A549 (cell line): ENCODE data around the gene RARG. TPM values are rescaled to one million over a fixed set of nuclear protein-coding genes. Genes with fewer than 3 reads are reported as not detected.
A peak's percentile ranks its signal among the peaks of the same experiment; 100 is the strongest.

Source experiments
- ATAC-seq, 2 experiments: fragments of 200-7000 bp in 1 of 2; fragments of >200 bp in 1 of 2; cut with Nextera tagmentation in 1 of 2; cut with Tn5 transposase in 1 of 2; 3 replicates each; pipeline versions ENCODE4 v1.8.0 to v1.9.1; 2018 to 2020; ENCODE audit warnings: mild to moderate bottlenecking in 1 of 2, moderate library complexity in 1 of 2
- CTCF ChIA-PET: fragments of 300-600 bp; sonication (Branson Sonifier 250); formaldehyde crosslinking; extraction: SDS; loops from one replicate; lab custom pipeline; 2021; ENCODE audit warnings: antibody characterized with exemption, inconsistent platforms; lab: Yijun Ruan, JAX
- POLR2A ChIA-PET: fragments of 350-600 bp; formaldehyde crosslinking; extraction: SDS; loops from one replicate; lab custom pipeline; 2021; ENCODE audit warnings: antibody characterized with exemption, inconsistent platforms; lab: Yijun Ruan, JAX
- DNase-seq, 2 experiments: peaks; one replicate each; pipeline versions ENCODE4 v3.0.0 to v3.0.0-alpha.2; 2011 to 2016; ENCODE audit warnings: low read depth in 1 of 2, low spot score in 1 of 2
- FAIRE-seq: peaks from 2 replicates; lab custom pipeline; 2011; peaks lifted over from hg19 to GRCh38; lab: Jason Lieb, UNC
- H3K27ac ChIP-seq, 2 experiments: fragments of >200 bp; sonication (Bioruptor Twin); formaldehyde crosslinking; 3 replicates each; pipeline ENCODE4 v1.5.1; 2016 to 2017
- H3K4me1 ChIP-seq: fragments of >200 bp; sonication (Bioruptor Twin); formaldehyde crosslinking; 3 replicates; pipeline ENCODE4 v1.6.1; 2016
- H3K4me2 ChIP-seq: fragments of >200 bp; sonication (Bioruptor Twin); formaldehyde crosslinking; 3 replicates; pipeline ENCODE4 v1.6.1; 2016
- H3K4me3 ChIP-seq: fragments of >200 bp; sonication (Bioruptor Twin); formaldehyde crosslinking; 3 replicates; pipeline ENCODE4 v1.5.1; 2016
- H3K9me3 ChIP-seq: fragments of >200 bp; sonication (Bioruptor Twin); formaldehyde crosslinking; 3 replicates; pipeline ENCODE4 v1.6.1; 2016
- ATOH8 ChIP-seq: fragments of 250-450 bp; sonication (Bioruptor Pico); IDR thresholded peaks from 2 replicates; pipeline ENCODE4 v1.5.0; 2020; ENCODE audit warnings: low read depth, mild to moderate bottlenecking, moderate library complexity
- CEBPB ChIP-seq, 2 experiments: fragments of >200 bp in 1 of 2; sonication (Bioruptor Twin) in 1 of 2; formaldehyde crosslinking in 1 of 2; IDR thresholded peaks; 2 replicates each; pipeline ENCODE4 v1.6.1; 2012 to 2016
- CHD2 ChIP-seq: fragments of 150-350 bp; IDR thresholded peaks from 2 replicates; pipeline ENCODE4 v1.6.1; 2014; ENCODE audit warnings: low read length; ENCODE audit not compliant: partially characterized antibody
- E2F6 ChIP-seq: IDR thresholded peaks from 2 replicates; pipeline ENCODE4 v1.6.1; 2012; ENCODE audit warnings: low read depth, borderline replicate concordance
- ELK1 ChIP-seq: fragments of 150-350 bp; IDR thresholded peaks from 2 replicates; pipeline ENCODE4 v1.6.1; 2014; ENCODE audit warnings: low read depth, mild to moderate bottlenecking, low read length
- HDAC2 ChIP-seq: fragments of 200-600 bp; sonication (generic); IDR thresholded peaks from 2 replicates; pipeline ENCODE4 v1.6.1; 2016
- HMGXB4 ChIP-seq: fragments of 250-450 bp; sonication (Bioruptor Pico); IDR thresholded peaks from 2 replicates; pipeline ENCODE4 v1.5.0; 2021; ENCODE audit warnings: mild to moderate bottlenecking, moderate library complexity, borderline replicate concordance
- HOXB13 ChIP-seq: fragments of 250-450 bp; sonication (Bioruptor Pico); IDR thresholded peaks from 2 replicates; pipeline ENCODE4 v1.5.0; 2020; ENCODE audit warnings: low read depth, mild to moderate bottlenecking, moderate library complexity
- MAFK ChIP-seq: fragments of 450-650 bp; IDR thresholded peaks from 2 replicates; pipeline ENCODE4 v1.6.1; 2014; ENCODE audit not compliant: partially characterized antibody
- MAX ChIP-seq: IDR thresholded peaks from 2 replicates; pipeline ENCODE4 v1.6.1; 2012
- NPAS2 ChIP-seq: fragments of 250-450 bp; sonication (Bioruptor Pico); IDR thresholded peaks from 2 replicates; pipeline ENCODE4 v1.8.0; 2022; ENCODE audit warnings: mild to moderate bottlenecking, moderate library complexity, borderline replicate concordance
- RAD21 ChIP-seq, 2 experiments: fragments of >200 bp in 1 of 2; sonication (Bioruptor Twin) in 1 of 2; formaldehyde crosslinking in 1 of 2; IDR thresholded peaks in 1 of 2; conservative IDR thresholded peaks in 1 of 2; 2 replicates in 1 of 2; 3 replicates in 1 of 2; pipeline ENCODE4 v1.6.1; 2012 to 2018; ENCODE audit warnings: inconsistent platforms in 1 of 2
- TFCP2L1 ChIP-seq: fragments of 250-450 bp; sonication (Bioruptor Pico); IDR thresholded peaks from 2 replicates; pipeline ENCODE4 v1.5.0; 2021; ENCODE audit warnings: mild to moderate bottlenecking
- USF2 ChIP-seq: fragments of 450-650 bp; IDR thresholded peaks from 2 replicates; pipeline ENCODE4 v1.6.1; 2014; ENCODE audit warnings: antibody characterized with exemption
- ZSCAN20 ChIP-seq: fragments of 250-450 bp; sonication (Bioruptor Pico); IDR thresholded peaks from 2 replicates; pipeline ENCODE4 v1.8.0; 2022; ENCODE audit warnings: mild to moderate bottlenecking, moderate library complexity
- WGBS: methylation state at CpG from one replicate; pipeline ENCODE4 v1.1.6; 2017; ENCODE audit errors: missing lambda C conversion rate; 5-methylcytosine and 5-hydroxymethylcytosine counted together
- polyA plus RNA-seq, 4 experiments: library from polyadenylated mRNA; depleted of rRNA in 3 of 4; stranded (reverse); fragments of >200 nt; fragmentation: RNase III in 1 of 4; extraction: RNeasy Plus Mini Kit Qiagen cat#74134 plus additional on column Dnase treatment in 1 of 4; gene quantifications; 2 replicates in 3 of 4; 3 replicates in 1 of 4; pipeline ENCODE4 v1.2.3, GENCODE V29; 2011 to 2017

Gene RARG
- polyA plus RNA-seq, 2 of the 4 experiments (the other 2 are of a cell fraction), result 15.6 to 17.2 TPM

- Histone ChIP-seq H3K4me1 (peaks cover 35% of the 10 kb centered on the region), H3K4me2 (peak overlapping the region; percentile 97), H3K4me3 (no peak overlapping the region), H3K9me3 (no peaks in the 10 kb centered on the region), H3K27ac (peak overlapping the region; percentile 14 to 98)
- FAIRE-seq (no peak), DNase-seq (peak in 1 of 2 experiments; percentile 52), ATAC-seq (no peak)
- ChIA-PET CTCF (interaction anchor here (0.9 to 33.2 kb wide), 9 partner anchors 17 to 104 kb away, joined by 3 to 1046 read pairs (median 103); partner anchors contain the start of genes AAAS, ESPL1, MYG1 and PFDN5), POLR2A (interaction anchor here (0.8 kb wide), 1 partner anchor 224 kb away, joined by 3 read pairs; no protein-coding TSS in a partner anchor)
- 67% methylated on average over 19 of the region's 19 CpGs for WGBS
- TF ChIP-seq HMGXB4 (CRISPR knock-in tag) (no peak), ZSCAN20 (no peak), E2F6 (no peak), CEBPB (IDR thresholded peaks at IDR 0.05) (peak; percentile 82 to 97), ATOH8 (CRISPR knock-in tag) (0 out of 2 replicates have a peak, but pooled peaks have one; percentile 24), USF2 (peak; percentile 10; the same call in 1 of the 2 replicates), MAX (peak; percentile 67), TFCP2L1 (no peak)
These were observed 14.7 kb downstream of the RARG start for GRCh38 chr12:53217051-53217930.

- WGBS, result 96% methylated on average over 8 of the region's 8 CpGs
- ChIA-PET POLR2A (no interaction called here), CTCF (interaction anchor here (0.7 to 33.2 kb wide), 11 partner anchors 9 to 137 kb away, joined by 3 to 1046 read pairs (median 103); partner anchors contain the start of genes AAAS, ESPL1, MYG1 and PFDN5)
- FAIRE-seq (no peak), DNase-seq (no peak), ATAC-seq (no peak)
- TF ChIP-seq NPAS2 (CRISPR knock-in tag), result no peak
- TF ChIP-seq HDAC2, result no peak
- no peak for TF ChIP-seq HOXB13 (CRISPR knock-in tag)
- no peak for TF ChIP-seq MAFK
- TF ChIP-seq CHD2, result no peak
- no peak for TF ChIP-seq RAD21 (conservative IDR thresholded peaks at IDR 0.05 in 1 of 2, IDR thresholded peaks at IDR 0.05 in 1 of 2)
- no peak for TF ChIP-seq ELK1
- no peak for TF ChIP-seq USF2
- Histone ChIP-seq H3K27ac (no peak overlapping the region), H3K4me2 (no peak overlapping the region), H3K9me3 (no peaks in the 10 kb centered on the region), H3K4me3 (no peak overlapping the region), H3K4me1 (peaks cover 31% of the 10 kb centered on the region)
These were observed 16.5 kb downstream of the RARG start for GRCh38 chr12:53215497-53215896.
